Measurements from ENCODE around the gene TMEM200A.

The TMEM200A gene

DNA sequence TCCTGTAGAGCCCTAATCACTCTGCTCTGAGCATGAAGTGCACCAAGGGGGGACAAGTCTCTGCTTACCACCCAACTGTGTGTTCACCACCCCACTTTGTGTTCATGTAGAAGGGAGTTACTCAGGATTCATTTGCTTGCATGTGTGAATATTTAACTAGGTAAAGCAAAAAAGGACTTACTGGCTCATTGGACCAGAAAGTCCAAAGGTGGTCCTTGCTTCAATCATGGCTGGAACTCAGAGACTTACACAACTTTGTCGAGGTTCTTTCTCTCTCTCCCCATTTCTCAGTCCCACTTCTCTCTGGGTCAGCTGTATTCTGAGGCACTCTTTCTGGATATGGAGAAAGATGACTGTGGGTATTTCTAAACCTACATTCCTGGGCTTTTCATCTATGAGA, 4.0 kb downstream of the TMEM200A start:
- Histone ChIP-seq H2AK5ac (ENCODE audit: low read depth, low read length) (no peak overlapping the region), H3K14ac (ENCODE audit: low read length) (no peak overlapping the region), H3K27ac (replicated peaks; ENCODE audit: low read length) (no peak overlapping the region), H3K4ac (ENCODE audit: low read length) (no peak overlapping the region), H2BK5ac (ENCODE audit: low read length) (no peak overlapping the region), H4K8ac (ENCODE audit: low read depth, low read length) (no peak overlapping the region), H2AFZ (ENCODE audit: low read length) (no peak overlapping the region), H3K18ac (ENCODE audit: low read length) (no peak overlapping the region), H3K27me3 (ENCODE audit: control insufficient read depth in 3 of 3, insufficient read depth in 3 of 3, low read depth in 1 of 3, low read length in 3 of 3) (peaks cover 0 to 45% (median 0%) of the 10 kb centered on the region in 3 experiments), H3K23ac (ENCODE audit: low read depth, low read length, poor library complexity) (no peak overlapping the region), H3K79me1 (ENCODE audit: low read depth, low read length) (no peaks in the 10 kb centered on the region), H3K4me3 (ENCODE audit: low read length in 2 of 2) (no peak overlapping the region), H4K91ac (ENCODE audit: low read depth, low read length, poor library complexity) (no peak overlapping the region), H3K4me1 (ENCODE audit: control insufficient read depth in 2 of 2, insufficient read depth in 1 of 2, low read depth in 1 of 2, low read length in 2 of 2) (peaks cover 0 to 3% of the 10 kb centered on the region in 2 donors), H2BK120ac (ENCODE audit: low read depth, low read length) (no peak overlapping the region), H3K9me3 (replicated peaks in 1 of 2; ENCODE audit: control insufficient read depth in 2 of 2, insufficient read depth in 1 of 2, low read depth in 1 of 2, low read length in 2 of 2) (no peaks in the 10 kb centered on the region), H2BK15ac (ENCODE audit: low read length) (no peak overlapping the region), H3K9ac (ENCODE audit: low read depth, low read length, poor library complexity) (no peak overlapping the region), H2BK12ac (ENCODE audit: low read length) (no peak overlapping the region), H3K36me3 (replicated peaks in 1 of 2; ENCODE audit: control insufficient read depth in 2 of 2, insufficient read depth in 2 of 2, low read length in 2 of 2) (no peaks in the 10 kb centered on the region), H3K4me2 (ENCODE audit: insufficient read depth, low read length, poor library complexity, severe bottlenecking) (no peak overlapping the region)
- no CpG with 5 or more reads among the region's 1 CpG for WGBS, 2 donors (ENCODE audit: extremely low coverage in 2 of 2, insufficient read length in 2 of 2, insufficient replicate concordance in 1 of 2)
- no peak for DNase-seq (ENCODE audit: low spot score)

DNA sequence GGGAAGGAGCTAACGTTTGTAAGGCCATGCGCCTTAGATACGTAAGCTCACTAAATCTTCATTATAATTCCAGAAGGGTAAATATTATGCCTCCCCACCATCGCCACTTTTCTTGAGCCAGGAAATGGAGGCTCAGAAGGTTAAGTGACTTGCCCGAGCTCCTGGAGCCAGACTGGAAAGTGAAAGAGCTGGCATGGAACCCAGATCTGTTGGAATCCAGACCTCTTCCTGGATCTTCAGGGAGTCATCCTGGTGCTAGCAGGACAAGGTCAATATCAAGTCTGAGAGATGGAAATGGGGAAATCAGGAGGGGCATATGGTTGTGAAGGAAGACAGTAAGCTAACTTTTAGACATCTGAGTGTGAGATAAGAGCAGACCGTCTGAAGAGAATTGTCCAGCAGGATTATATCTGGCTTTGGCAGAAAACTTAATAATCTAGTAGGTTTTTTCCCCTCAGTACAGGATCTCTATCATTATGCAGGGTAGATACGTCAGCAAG, 6.2 kb downstream of the TMEM200A start:
- H3K4ac ChIP-seq (ENCODE audit: low read length) = no peak overlapping the region
- H3K18ac ChIP-seq (ENCODE audit: low read length) = no peak overlapping the region
- H3K4me2 ChIP-seq (ENCODE audit: insufficient read depth, low read length, poor library complexity, severe bottlenecking) = no peak overlapping the region
- H3K79me1 ChIP-seq (ENCODE audit: low read depth, low read length) = peaks cover 1% of the 10 kb centered on the region
- no peak overlapping the region for H4K91ac ChIP-seq (ENCODE audit: low read depth, low read length, poor library complexity)
- H3K23ac ChIP-seq (ENCODE audit: low read depth, low read length, poor library complexity) = no peak overlapping the region
- no peak overlapping the region for H3K27ac ChIP-seq (replicated peaks; ENCODE audit: low read length)
- H3K27me3 ChIP-seq (ENCODE audit: control insufficient read depth in 3 of 3, insufficient read depth in 3 of 3, low read depth in 1 of 3, low read length in 3 of 3) = peaks cover 0 to 33% (median 0%) of the 10 kb centered on the region in 3 experiments
- H2BK15ac ChIP-seq (ENCODE audit: low read length) = no peak overlapping the region
- no peaks in the 10 kb centered on the region for H3K36me3 ChIP-seq (replicated peaks in 1 of 2; ENCODE audit: control insufficient read depth in 2 of 2, insufficient read depth in 2 of 2, low read length in 2 of 2)
- H2BK12ac ChIP-seq (ENCODE audit: low read length) = no peak overlapping the region
- H2AFZ ChIP-seq (ENCODE audit: low read length) = no peak overlapping the region
- no peak overlapping the region for H3K4me3 ChIP-seq (ENCODE audit: low read length in 2 of 2)
- H2BK120ac ChIP-seq (ENCODE audit: low read depth, low read length) = no peak overlapping the region
- no peaks in the 10 kb centered on the region for H3K4me1 ChIP-seq (ENCODE audit: control insufficient read depth in 2 of 2, insufficient read depth in 1 of 2, low read depth in 1 of 2, low read length in 2 of 2)
- no peak for DNase-seq (ENCODE audit: low spot score)
- H3K9ac ChIP-seq (ENCODE audit: low read depth, low read length, poor library complexity) = no peak overlapping the region
- H3K9me3 ChIP-seq (replicated peaks in 1 of 2; ENCODE audit: control insufficient read depth in 2 of 2, insufficient read depth in 1 of 2, low read depth in 1 of 2, low read length in 2 of 2) = no peaks in the 10 kb centered on the region
- no peak overlapping the region for H3K14ac ChIP-seq (ENCODE audit: low read length)
- no peak overlapping the region for H2BK5ac ChIP-seq (ENCODE audit: low read length)
- no peak overlapping the region for H2AK5ac ChIP-seq (ENCODE audit: low read depth, low read length)
- no CpG with 5 or more reads among the region's 7 CpGs for WGBS, 2 donors (ENCODE audit: extremely low coverage in 2 of 2, insufficient read length in 2 of 2, insufficient replicate concordance in 1 of 2)
- H4K8ac ChIP-seq (ENCODE audit: low read depth, low read length) = no peak overlapping the region

- H3K9me3 ChIP-seq (replicated peaks in 1 of 2; ENCODE audit: control insufficient read depth in 2 of 2, insufficient read depth in 1 of 2, low read depth in 1 of 2, low read length in 2 of 2) = no peaks in the 10 kb centered on the region
- no peak for DNase-seq (ENCODE audit: low spot score)
- no peak overlapping the region for H4K91ac ChIP-seq (ENCODE audit: low read depth, low read length, poor library complexity)
- H2BK12ac ChIP-seq (ENCODE audit: low read length) = no peak overlapping the region
- no peak overlapping the region for H3K4me3 ChIP-seq (ENCODE audit: low read length in 2 of 2)
- no peak overlapping the region for H3K14ac ChIP-seq (ENCODE audit: low read length)
- peaks cover 1% of the 10 kb centered on the region for H3K79me1 ChIP-seq (ENCODE audit: low read depth, low read length)
- no peak overlapping the region for H2BK5ac ChIP-seq (ENCODE audit: low read length)
- H3K27ac ChIP-seq (replicated peaks; ENCODE audit: low read length) = no peak overlapping the region
- H2AFZ ChIP-seq (ENCODE audit: low read length) = no peak overlapping the region
- no peak overlapping the region for H3K4ac ChIP-seq (ENCODE audit: low read length)
- WGBS, 2 donors (ENCODE audit: extremely low coverage in 2 of 2, insufficient read length in 2 of 2, insufficient replicate concordance in 1 of 2) = no CpG with 5 or more reads among the region's 1 CpG
- no peaks in the 10 kb centered on the region for H3K36me3 ChIP-seq (replicated peaks in 1 of 2; ENCODE audit: control insufficient read depth in 2 of 2, insufficient read depth in 2 of 2, low read length in 2 of 2)
- H3K4me1 ChIP-seq (ENCODE audit: control insufficient read depth in 2 of 2, insufficient read depth in 1 of 2, low read depth in 1 of 2, low read length in 2 of 2) = no peaks in the 10 kb centered on the region
- H4K8ac ChIP-seq (ENCODE audit: low read depth, low read length) = no peak overlapping the region
- no peak overlapping the region for H3K9ac ChIP-seq (ENCODE audit: low read depth, low read length, poor library complexity)
- H3K27me3 ChIP-seq (ENCODE audit: control insufficient read depth in 3 of 3, insufficient read depth in 3 of 3, low read depth in 1 of 3, low read length in 3 of 3) = peaks cover 0 to 25% (median 0%) of the 10 kb centered on the region in 3 experiments
- H3K18ac ChIP-seq (ENCODE audit: low read length) = no peak overlapping the region
- H2BK120ac ChIP-seq (ENCODE audit: low read depth, low read length) = no peak overlapping the region
- H3K4me2 ChIP-seq (ENCODE audit: insufficient read depth, low read length, poor library complexity, severe bottlenecking) = no peak overlapping the region
- no peak overlapping the region for H2AK5ac ChIP-seq (ENCODE audit: low read depth, low read length)
- H3K23ac ChIP-seq (ENCODE audit: low read depth, low read length, poor library complexity) = no peak overlapping the region
- H2BK15ac ChIP-seq (ENCODE audit: low read length) = no peak overlapping the region
These were observed 7.0 kb downstream of the TMEM200A start for GRCh38 chr6:130372786-130373185.

DNA sequence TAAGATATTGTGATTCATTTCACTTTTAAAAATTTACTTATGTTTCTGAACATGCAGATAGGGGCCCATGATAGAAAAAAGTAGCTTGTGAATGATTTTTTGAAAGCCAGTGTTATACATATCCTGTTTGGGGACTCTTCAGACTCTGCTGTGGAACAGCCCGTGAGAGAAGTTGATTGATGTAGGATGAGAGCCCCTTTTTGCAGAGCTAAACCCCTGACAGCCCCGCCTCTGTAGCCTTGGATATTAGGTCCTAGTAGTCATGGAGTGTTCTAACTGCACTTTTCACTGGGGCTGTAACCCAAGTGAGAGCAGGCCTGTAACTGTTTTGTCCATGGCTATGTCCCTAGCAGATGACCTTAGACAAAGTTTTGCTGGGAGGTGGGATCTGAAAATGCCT, 8.2 kb downstream of the TMEM200A start:
- Histone ChIP-seq H3K4me3 (ENCODE audit: low read length in 2 of 2) (no peak overlapping the region), H2BK12ac (ENCODE audit: low read length) (no peak overlapping the region), H4K8ac (ENCODE audit: low read depth, low read length) (no peak overlapping the region), H3K36me3 (replicated peaks in 1 of 2; ENCODE audit: control insufficient read depth in 2 of 2, insufficient read depth in 2 of 2, low read length in 2 of 2) (no peaks in the 10 kb centered on the region), H3K27ac (replicated peaks; ENCODE audit: low read length) (no peak overlapping the region), H3K79me1 (ENCODE audit: low read depth, low read length) (peaks cover 1% of the 10 kb centered on the region), H2AK5ac (ENCODE audit: low read depth, low read length) (no peak overlapping the region), H3K23ac (ENCODE audit: low read depth, low read length, poor library complexity) (no peak overlapping the region), H3K9me3 (replicated peaks in 1 of 2; ENCODE audit: control insufficient read depth in 2 of 2, insufficient read depth in 1 of 2, low read depth in 1 of 2, low read length in 2 of 2) (no peaks in the 10 kb centered on the region), H3K4ac (ENCODE audit: low read length) (no peak overlapping the region), H3K27me3 (ENCODE audit: control insufficient read depth in 3 of 3, insufficient read depth in 3 of 3, low read depth in 1 of 3, low read length in 3 of 3) (peaks cover 0 to 13% (median 0%) of the 10 kb centered on the region in 3 experiments), H3K9ac (ENCODE audit: low read depth, low read length, poor library complexity) (no peak overlapping the region), H3K14ac (ENCODE audit: low read length) (no peak overlapping the region), H2BK5ac (ENCODE audit: low read length) (no peak overlapping the region), H4K91ac (ENCODE audit: low read depth, low read length, poor library complexity) (no peak overlapping the region), H2BK120ac (ENCODE audit: low read depth, low read length) (no peak overlapping the region), H3K4me2 (ENCODE audit: insufficient read depth, low read length, poor library complexity, severe bottlenecking) (no peak overlapping the region), H3K18ac (ENCODE audit: low read length) (no peak overlapping the region), H2AFZ (ENCODE audit: low read length) (no peak overlapping the region), H2BK15ac (ENCODE audit: low read length) (no peak overlapping the region), H3K4me1 (ENCODE audit: control insufficient read depth in 2 of 2, insufficient read depth in 1 of 2, low read depth in 1 of 2, low read length in 2 of 2) (no peaks in the 10 kb centered on the region)
- WGBS, 2 donors (ENCODE audit: extremely low coverage in 2 of 2, insufficient read length in 2 of 2, insufficient replicate concordance in 1 of 2) = no CpG with 5 or more reads among the region's 2 CpGs
- no peak for DNase-seq (ENCODE audit: low spot score)

All from neuronal stem cell (in vitro differentiated cells).